Suppressor macrophage treated with lipopolysaccharide for 4 hours (primary cell): ENCODE results near the gene DOCK4.
A peak's percentile ranks its signal among the peaks of the same experiment; 100 is the strongest.

Experiments
- DNase-seq: peaks from one replicate; pipeline ENCODE4 v3.0.0-alpha.2; 2020

Gene DOCK4

GRCh38 chr7:112105584-112106530 is 100.3 kb downstream of the DOCK4 start:
- no peak for DNase-seq

- no peak for DNase-seq
Measured at GRCh38 chr7:112104120-112104519, 102.1 kb downstream of the DOCK4 start.

GRCh38 chr7:112103246-112103645 is 103.0 kb downstream of the DOCK4 start:
- peak; percentile 68 for DNase-seq

GRCh38 chr7:112101201-112101846 is 104.9 kb downstream of the DOCK4 start:
- no peak for DNase-seq

- DNase-seq: no peak
Measured at GRCh38 chr7:112097524-112097923, 108.7 kb downstream of the DOCK4 start.

- DNase-seq: no peak
Measured at GRCh38 chr7:112093409-112093808, 112.8 kb downstream of the DOCK4 start.

GRCh38 chr7:112092709-112093395 is 113.3 kb downstream of the DOCK4 start:
- no peak for DNase-seq

- no peak for DNase-seq
Measured at GRCh38 chr7:112092306-112092705, 113.9 kb downstream of the DOCK4 start.

GRCh38 chr7:112091768-112092167 is 114.4 kb downstream of the DOCK4 start:
- DNase-seq: no peak

GRCh38 chr7:112089551-112089950 is 116.6 kb downstream of the DOCK4 start:
- DNase-seq: peak; percentile 79

- no peak for DNase-seq
Measured at GRCh38 chr7:112088484-112089016, 117.6 kb downstream of the DOCK4 start.

GRCh38 chr7:112086496-112087254 is 119.5 kb downstream of the DOCK4 start:
- DNase-seq: no peak

- peak; percentile 97 for DNase-seq
Measured at GRCh38 chr7:112084520-112084971, 121.7 kb downstream of the DOCK4 start.

- peak; percentile 55 for DNase-seq
Measured at GRCh38 chr7:112083776-112084355, 122.3 kb downstream of the DOCK4 start.

GRCh38 chr7:112082306-112082705 is 123.9 kb downstream of the DOCK4 start:
- peak; percentile 66 for DNase-seq

- peak; percentile 97 for DNase-seq
Measured at GRCh38 chr7:112081778-112082177, 124.4 kb downstream of the DOCK4 start.

- peak; percentile 95 for DNase-seq
Measured at GRCh38 chr7:112080978-112081377, 125.2 kb downstream of the DOCK4 start.

GRCh38 chr7:112080441-112080840 is 125.8 kb downstream of the DOCK4 start:
- peak; percentile 97 for DNase-seq

GRCh38 chr7:112079673-112080072 is 126.5 kb downstream of the DOCK4 start:
- DNase-seq: peak; percentile 62

- DNase-seq: no peak
Measured at GRCh38 chr7:112079122-112079521, 127.1 kb downstream of the DOCK4 start.

- no peak for DNase-seq
Measured at GRCh38 chr7:112076324-112076723, 129.9 kb downstream of the DOCK4 start.

- no peak for DNase-seq
Measured at GRCh38 chr7:112074464-112074863, 131.7 kb downstream of the DOCK4 start.
